ENCODE results near the gene FLVCR2.
"Not testable (repeated sequence)": the region's sequence is repeated elsewhere in the genome, so short reads cannot be mapped to it uniquely, and the experiment has no call there.

The FLVCR2 gene

GRCh38 chr14:75673345-75674035 lies 95.1 kb downstream of the FLVCR2 start:
- no peak for DNase-seq

GRCh38 chr14:75675265-75675960 lies 97.0 kb downstream of the FLVCR2 start:
- DNase-seq = no peak

DNA sequence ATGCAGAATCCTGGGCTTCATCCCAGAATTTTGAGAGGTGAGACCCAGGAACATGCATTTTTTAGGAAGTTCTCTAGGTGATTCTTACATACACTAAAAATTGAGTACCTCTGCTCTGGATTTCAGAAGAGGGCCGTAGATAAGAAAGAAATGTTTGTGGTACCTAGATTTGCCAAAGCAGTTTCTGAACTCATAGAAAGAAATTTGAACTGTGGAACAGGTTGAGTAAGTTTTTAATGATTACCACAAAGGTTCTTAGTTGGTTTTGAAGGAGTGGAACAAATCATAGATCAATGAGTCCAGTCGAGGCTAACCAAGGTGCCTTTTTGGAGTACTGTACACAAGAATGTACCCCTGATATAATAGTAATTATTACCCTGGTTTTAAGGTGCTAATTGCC lies 107.5 kb downstream of the FLVCR2 start:
- no peak for DNase-seq

DNA sequence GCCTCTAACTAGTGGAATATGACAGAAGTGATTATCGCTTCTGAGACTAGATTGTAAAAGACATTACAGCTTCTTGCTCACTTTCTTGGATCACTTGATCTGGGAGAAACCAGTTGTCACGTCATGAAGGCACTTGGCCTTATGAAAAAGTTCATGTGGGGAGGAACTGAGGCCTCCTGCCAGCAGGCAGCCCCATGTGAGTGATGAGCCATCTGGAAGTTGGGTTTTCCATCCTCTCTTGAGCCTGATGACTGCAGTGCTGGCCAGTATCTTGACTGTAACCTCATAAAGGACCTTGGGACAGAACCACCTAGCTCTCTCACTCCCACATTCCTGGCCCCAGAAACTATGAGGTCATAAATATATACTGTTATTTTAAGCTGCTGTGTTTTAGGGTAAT lies 110.6 kb downstream of the FLVCR2 start:
- no peak for DNase-seq

DNA sequence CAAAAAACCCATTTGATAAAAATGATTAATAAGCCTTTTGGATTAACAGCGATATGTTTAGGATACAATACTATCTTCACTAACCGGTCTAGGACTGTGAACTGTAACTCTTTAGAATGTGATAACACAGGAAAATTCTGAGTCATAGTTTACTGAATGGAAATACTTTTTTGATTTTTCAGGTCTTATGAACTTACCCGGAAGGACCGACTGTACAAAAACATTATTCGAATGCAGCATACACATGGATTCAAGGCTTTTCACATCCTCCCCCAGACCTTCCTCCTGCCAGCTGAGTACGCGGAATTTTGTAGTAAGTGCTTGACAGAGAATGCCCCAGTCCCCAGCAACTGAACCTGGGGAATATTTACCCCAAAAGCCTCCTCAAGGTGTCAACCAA lies 111.6 kb downstream of the FLVCR2 start:
- no peak for DNase-seq

GRCh38 chr14:75695025-75695424 lies 116.6 kb downstream of the FLVCR2 start:
- not testable (repeated sequence) for DNase-seq

- no peak for DNase-seq
These were observed 119.0 kb downstream of the FLVCR2 start for GRCh38 chr14:75697386-75697785.
